ENCODE measurements around the gene GMFB.
"Not testable (repeated sequence)": the region's sequence is repeated elsewhere in the genome, so short reads cannot be mapped to it uniquely, and the experiment has no call there.

The GMFB gene

DNA sequence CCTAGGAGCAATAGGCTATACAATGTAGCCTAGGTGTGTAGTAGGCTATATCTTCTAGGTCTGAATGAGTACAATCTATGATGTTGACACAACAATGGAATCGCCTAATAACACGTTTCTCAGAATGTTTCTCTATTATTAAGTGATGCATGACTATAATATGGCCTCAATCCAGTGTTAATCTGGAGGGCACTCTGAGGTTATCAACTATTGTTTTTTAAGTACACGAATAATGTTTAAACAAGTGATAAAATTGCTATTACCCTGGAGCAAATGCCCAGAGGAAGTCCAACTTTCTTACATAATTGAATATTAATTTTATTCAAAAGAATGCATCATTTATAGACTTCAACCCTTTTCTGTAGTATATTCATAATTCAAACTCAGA, 31.2 kb downstream of the GMFB start:
- DNase-seq, result no peak

DNA sequence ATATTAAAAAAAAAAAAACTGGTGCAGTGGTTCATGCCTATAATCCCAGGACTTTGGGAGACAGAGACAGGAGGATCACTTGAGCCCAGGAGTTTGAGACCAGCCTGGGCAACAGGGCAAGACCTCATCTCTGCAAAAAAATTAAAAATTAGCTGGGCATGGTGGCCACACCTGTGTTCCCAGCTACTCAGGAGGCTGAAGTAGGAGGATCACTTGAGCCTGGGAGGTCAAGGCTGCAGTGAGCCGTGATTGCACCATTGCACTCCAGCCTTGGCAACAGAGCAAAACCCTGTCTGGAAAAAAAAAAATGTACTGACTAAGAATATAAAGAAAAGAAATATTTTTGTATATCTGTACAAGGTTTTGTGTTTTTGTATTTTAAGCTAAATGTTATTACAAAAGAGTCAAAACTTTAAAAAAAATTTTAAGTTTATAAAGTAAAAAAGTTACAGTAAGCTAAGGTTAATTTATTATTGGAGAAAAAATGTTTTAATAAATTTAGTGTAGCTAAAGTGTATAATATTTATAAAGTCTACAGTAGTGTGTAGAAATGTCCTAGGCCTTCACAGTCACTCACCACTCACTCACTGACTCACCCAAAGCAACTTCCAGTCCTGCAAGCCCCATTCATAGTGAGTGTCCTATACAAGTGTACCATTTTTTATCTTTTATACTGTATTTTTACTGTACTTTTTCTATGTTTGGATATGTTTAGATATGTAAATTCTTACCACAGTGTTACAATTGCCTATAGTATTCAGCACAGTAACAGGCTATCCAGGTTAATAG, 31.8 kb downstream of the GMFB start:
- not testable (repeated sequence) for DNase-seq

GRCh38 chr14:54455363-54455762, 33.4 kb downstream of the GMFB start:
- DNase-seq, result no peak

GRCh38 chr14:54453990-54454389, 34.8 kb downstream of the GMFB start:
- not testable (repeated sequence) for DNase-seq

DNA sequence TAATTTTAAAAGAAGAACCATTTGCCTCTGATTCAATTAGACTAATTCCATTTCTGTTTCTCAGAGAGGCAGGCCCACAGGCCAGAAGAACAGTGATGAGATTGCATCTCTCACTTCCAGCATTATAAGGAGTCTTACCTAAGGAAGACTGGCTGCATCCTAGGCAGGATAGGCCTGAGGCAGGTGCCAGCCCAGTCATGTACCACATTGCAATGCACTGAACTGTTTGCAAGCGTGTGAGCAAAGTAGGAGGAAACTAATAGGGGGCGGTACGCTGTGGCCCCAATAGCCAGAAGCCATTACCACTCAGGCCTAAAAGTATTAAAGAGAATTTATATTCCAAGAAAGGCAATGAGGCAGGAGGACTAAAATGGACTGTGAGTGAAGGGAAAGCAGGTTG, 35.5 kb downstream of the GMFB start:
- no peak for DNase-seq

DNA sequence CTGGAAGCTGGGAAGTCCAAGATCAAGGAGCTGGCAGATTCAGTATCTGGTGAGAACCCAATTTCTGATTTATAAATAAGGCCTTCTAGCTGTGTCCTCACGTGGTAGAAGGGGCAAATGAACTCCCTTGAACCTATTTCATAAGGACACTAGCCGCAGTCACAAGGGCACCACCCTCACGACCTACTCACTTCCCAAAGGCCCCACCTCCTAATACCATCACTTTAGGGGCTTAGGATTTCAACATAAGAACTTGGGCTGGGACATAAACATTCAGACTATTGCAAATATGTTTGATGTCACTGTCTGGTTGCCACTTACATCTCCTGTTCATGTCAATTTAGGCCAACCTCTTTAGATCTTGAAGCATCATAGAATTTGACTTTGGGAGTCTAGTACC, 36.8 kb downstream of the GMFB start:
- no peak for DNase-seq

GRCh38 chr14:54451121-54451601, 37.6 kb downstream of the GMFB start:
- no peak for DNase-seq

GRCh38 chr14:54450535-54450934, 38.2 kb downstream of the GMFB start:
- peak; percentile 44 for DNase-seq

DNA sequence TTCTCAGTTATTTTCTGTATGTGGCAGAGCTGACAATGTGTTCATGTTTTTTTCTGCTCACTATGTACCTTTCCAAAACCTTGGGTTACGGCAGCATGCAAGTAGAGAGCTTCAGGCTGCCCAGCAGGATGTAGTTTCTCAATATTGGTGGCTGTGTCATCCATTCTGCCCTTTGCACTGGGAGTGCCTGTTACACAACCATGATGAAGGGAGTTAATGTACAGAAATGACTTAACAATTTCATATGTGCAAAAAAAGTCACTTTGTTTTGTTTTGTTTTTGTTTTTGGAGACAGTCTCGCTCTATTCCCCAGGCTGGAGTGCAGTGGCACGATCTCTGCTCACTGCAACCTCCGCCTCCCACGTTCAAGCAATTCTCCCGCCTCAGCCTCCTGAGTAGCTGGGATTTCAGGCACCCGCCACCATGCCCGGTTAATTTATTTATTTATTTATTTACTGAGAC, 41.5 kb downstream of the GMFB start:
- DNase-seq, result peak; percentile 79

DNA sequence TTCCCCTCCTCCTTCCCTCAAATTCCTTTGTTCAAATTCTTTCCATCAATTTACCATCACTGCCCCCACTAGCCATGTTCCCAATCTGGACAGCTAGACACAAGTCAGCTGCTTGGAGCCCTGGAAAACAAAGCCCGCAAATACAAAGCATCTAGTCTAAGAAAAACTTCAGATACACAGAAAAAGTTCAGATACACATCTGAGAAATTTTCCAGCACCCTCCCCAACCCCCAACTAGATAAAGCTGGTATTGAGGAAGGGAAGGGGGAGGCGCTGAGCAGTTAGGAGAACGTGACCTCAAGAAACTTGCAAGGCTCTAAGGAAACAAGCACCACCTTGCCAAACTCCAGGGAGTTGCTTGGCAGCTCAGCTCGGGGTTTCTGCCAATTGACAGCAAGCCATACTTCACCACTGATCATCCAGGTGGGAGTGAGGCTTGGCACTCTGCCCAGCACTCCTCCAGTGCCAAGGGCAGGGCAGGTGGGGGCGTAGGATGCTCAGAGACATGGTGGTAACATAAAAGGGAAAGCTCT, 42.6 kb downstream of the GMFB start:
- peak; percentile 36 for DNase-seq

- no peak for DNase-seq
These were observed 44.1 kb downstream of the GMFB start for GRCh38 chr14:54444681-54445080.

- DNase-seq, result no peak
These were observed 44.8 kb downstream of the GMFB start for GRCh38 chr14:54443981-54444380.

DNA sequence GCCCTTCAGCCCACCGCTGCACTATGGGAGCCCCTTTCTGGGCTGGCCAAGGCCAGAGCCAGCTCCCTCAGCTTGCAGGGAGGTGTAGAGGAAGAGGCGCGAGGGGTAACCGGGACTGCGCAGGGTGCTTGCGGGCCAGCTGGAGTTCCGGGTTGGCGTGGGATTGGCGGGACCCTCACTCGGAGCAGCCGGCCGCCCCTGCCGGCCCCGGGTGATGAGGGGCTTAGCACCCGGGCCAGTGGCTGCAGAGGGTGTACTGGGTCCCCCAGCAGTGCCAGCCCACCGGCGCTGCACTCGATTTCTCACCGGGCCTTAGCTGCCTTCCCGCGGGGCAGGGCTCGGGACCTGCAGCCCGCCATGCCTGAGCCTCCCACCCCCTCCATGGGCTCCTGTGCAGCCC, 45.8 kb downstream of the GMFB start:
- not testable (repeated sequence) for DNase-seq

GRCh38 chr14:54440873-54441868, 47.6 kb downstream of the GMFB start, which contains the start of gene CNIH1:
CNIH1 (minus strand) TSS chr14:54441374; CDS start chr14:54441327, 47 bp downstream.
- peak; percentile 96 for DNase-seq

DNA sequence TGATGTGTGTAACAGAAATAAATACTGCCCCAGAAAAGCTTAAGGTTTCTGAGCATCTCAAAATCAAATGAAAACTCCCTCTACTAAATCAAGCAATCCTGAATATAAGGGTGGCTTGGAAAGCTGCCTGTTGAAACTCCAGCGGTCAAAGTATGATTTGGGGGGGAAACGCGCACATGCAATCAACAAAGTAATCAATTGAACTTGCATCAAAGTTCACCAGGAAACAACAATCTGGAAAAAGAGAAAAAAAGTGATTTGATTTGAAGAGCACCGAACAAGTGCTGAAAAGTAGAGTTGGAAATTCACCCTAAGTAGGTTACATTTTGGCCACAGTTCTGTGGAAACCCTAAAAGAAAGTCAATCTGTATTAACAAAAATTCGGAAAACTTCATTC, 48.3 kb downstream of the GMFB start:
- no peak for DNase-seq

- DNase-seq, result no peak
These were observed 48.7 kb downstream of the GMFB start for GRCh38 chr14:54440037-54440436.

DNA sequence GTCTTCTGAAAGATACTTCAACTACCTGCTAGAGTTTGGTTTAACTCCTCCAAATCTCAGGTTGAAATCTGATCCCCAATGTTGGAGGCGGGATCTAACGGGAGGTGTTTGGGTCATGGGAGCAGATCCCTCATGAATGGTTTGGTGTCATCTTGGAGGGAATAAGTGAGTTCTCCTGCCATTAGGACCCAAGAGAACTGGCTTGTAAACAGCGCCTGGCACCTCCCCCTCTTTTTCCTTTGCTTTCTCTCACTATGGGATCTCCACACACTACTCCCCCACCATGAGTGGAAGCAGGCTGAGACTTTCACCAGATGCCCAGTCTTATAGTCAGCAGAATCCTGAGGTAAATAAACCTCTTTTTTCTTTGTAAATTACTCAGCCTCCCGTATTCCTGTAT, 50.1 kb downstream of the GMFB start:
- no peak for DNase-seq

- DNase-seq, result not testable (repeated sequence)
These were observed 50.8 kb downstream of the GMFB start for GRCh38 chr14:54437954-54438353.

DNA sequence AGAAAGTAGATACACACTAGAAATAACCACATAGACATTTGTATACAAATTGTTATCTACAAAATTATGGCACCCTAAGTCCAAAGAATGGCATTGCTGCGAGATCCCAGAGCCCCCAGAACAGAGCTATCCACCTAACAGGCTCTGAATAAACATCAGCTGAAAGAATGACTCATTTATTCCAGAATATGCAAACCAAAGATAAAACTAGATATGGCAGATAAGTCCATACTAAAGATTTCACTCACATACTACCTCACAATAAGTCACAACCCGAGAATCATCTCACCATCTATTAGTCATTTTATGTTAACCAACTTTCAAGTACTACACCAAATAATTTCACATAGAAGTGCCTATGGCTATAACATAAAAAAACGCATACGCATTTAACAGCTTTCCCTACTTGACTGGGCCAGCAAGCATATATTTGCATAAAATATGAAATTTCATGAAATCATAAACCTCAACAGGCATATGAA, 53.2 kb downstream of the GMFB start:
- DNase-seq, result peak; percentile 69

DNA sequence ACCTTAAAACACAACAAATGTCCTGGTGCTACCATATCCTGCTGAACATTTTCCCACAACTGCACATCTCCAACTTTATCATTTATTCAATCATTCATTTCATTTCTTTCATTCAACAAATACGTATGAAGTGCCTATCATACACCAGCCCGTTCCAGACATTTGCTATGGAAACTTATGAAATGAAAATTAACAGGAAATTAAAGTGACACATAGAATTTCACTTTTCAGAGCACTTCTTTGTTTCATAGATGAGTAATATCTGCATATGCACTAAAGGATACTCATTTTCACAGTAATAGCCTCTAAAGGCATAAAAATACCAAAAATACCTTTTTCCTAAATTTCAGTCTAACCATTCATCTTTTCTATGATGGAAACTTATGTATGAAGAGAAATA, 60.3 kb downstream of the GMFB start:
- no peak for DNase-seq

- no peak for DNase-seq
These were observed 60.9 kb downstream of the GMFB start for GRCh38 chr14:54427871-54428270.

- DNase-seq, result no peak
These were observed 63.1 kb downstream of the GMFB start for GRCh38 chr14:54425537-54426274.

Data from hematopoietic multipotent progenitor cell treated with erythropoietin and hydrocortisone succinate and interleukin-3 and kit ligand, for 4 days (in vitro differentiated cells).